GM12878 (cell line): ENCODE results near the gene KDM6B. TPM values are rescaled to one million over a fixed set of nuclear protein-coding genes. Genes with fewer than 3 reads are reported as not detected.

Experiments used
- ATAC-seq: fragments of 200-7000 bp; cut with Tn5 transposase; 3 replicates; pipeline ENCODE4 v1.9.1; 2020; ENCODE audit warnings: mild to moderate bottlenecking, moderate library complexity
- BruUV-seq: library from RNA; stranded (reverse); fragments of 400-500 nt; replicated peaks from 2 replicates; lab custom pipeline; 2021; lab: Mats Ljungman, UMichigan
- CTCF ChIA-PET: fragments of 300-600 bp; sonication (Branson Sonifier 250); formaldehyde crosslinking; extraction: SDS; loops from one replicate; lab custom pipeline; 2021; ENCODE audit warnings: inconsistent platforms; lab: Yijun Ruan, JAX
- POLR2A ChIA-PET: fragments of 350-600 bp; formaldehyde crosslinking; extraction: SDS; loops from one replicate; lab custom pipeline; 2021; ENCODE audit warnings: inconsistent platforms; lab: Charles Lee
- RAD21 ChIA-PET: fragments of 300-600 bp; sonication (Branson Sonifier 250); formaldehyde crosslinking; loops from one replicate; lab custom pipeline; 2023; ENCODE audit warnings: antibody characterized with exemption; ENCODE audit not compliant: unreplicated experiment; lab: Charles Lee
- SMC1A ChIA-PET: fragments of 300-600 bp; sonication (Branson Sonifier 250); formaldehyde crosslinking; loops from one replicate; lab custom pipeline; 2023; ENCODE audit not compliant: unreplicated experiment, uncharacterized antibody; lab: Charles Lee
- DNase-seq: peaks from one replicate; pipeline ENCODE4 v3.0.0-alpha.2; 2011; ENCODE audit warnings: low read depth, low spot score
- FAIRE-seq: peaks from 3 replicates; lab custom pipeline; 2011; peaks lifted over from hg19 to GRCh38; lab: Jason Lieb, UNC
- H2AFZ ChIP-seq: 2 replicates; pipeline ENCODE4 v1.6.0; 2011; ENCODE audit warnings: low read depth, low read length, control low read depth; ENCODE audit not compliant: control insufficient read depth
- H3K27ac ChIP-seq: 2 replicates; pipeline ENCODE4 v1.5.1; 2011; ENCODE audit warnings: control low read depth; ENCODE audit not compliant: control insufficient read depth, insufficient read depth
- H3K27me3 ChIP-seq, 2 experiments: replicated peaks in 1 of 2; 2 replicates each; pipeline versions ENCODE4 v1.6.0 to v1.6.1; 2011; ENCODE audit warnings: low read length in 1 of 2; ENCODE audit not compliant: control insufficient read depth in 2 of 2, insufficient read depth in 2 of 2
- H3K36me3 ChIP-seq, 2 experiments: 2 replicates each; pipeline ENCODE4 v1.5.1; 2011; ENCODE audit warnings: low read length in 1 of 2; ENCODE audit not compliant: control insufficient read depth in 2 of 2, insufficient read depth in 2 of 2
- H3K4me1 ChIP-seq: 2 replicates; pipeline ENCODE4 v1.6.1; 2011; ENCODE audit warnings: mild to moderate bottlenecking, low read length, moderate library complexity, mixed read lengths; ENCODE audit not compliant: control insufficient read depth, insufficient read depth
- H3K4me2 ChIP-seq: 2 replicates; pipeline ENCODE4 v1.6.0; 2011; ENCODE audit warnings: control low read depth; ENCODE audit not compliant: control insufficient read depth, insufficient read depth
- H3K4me3 ChIP-seq: fragments of 200-600 bp; sonication (generic); 2 replicates; pipeline ENCODE4 v1.5.1; 2016
- H3K79me2 ChIP-seq: 2 replicates; pipeline ENCODE4 v1.6.0; 2011; ENCODE audit warnings: low read length; ENCODE audit not compliant: control insufficient read depth, insufficient read depth
- H3K9ac ChIP-seq: 2 replicates; pipeline ENCODE4 v1.8.0; 2011; ENCODE audit warnings: low read length, control low read depth, mixed read lengths; ENCODE audit not compliant: control insufficient read depth, insufficient read depth
- H3K9me3 ChIP-seq: replicated peaks from 3 replicates; pipeline ENCODE4 v1.5.1; 2011; ENCODE audit warnings: mild to moderate bottlenecking, low read length; ENCODE audit not compliant: control insufficient read depth, insufficient read depth
- H4K20me1 ChIP-seq: 2 replicates; pipeline ENCODE4 v1.6.0; 2011; ENCODE audit not compliant: control insufficient read depth, insufficient read depth
- CBFB ChIP-seq: IDR thresholded peaks from 2 replicates; pipeline ENCODE4 v1.6.1; 2016; ENCODE audit warnings: antibody characterized with exemption, low read depth
- DPF2 ChIP-seq: fragments of 450-650 bp; IDR thresholded peaks from 2 replicates; pipeline ENCODE4 v1.6.1; 2017; ENCODE audit warnings: mild to moderate bottlenecking
- EP300 ChIP-seq, 2 experiments: fragments of 150-350 bp in 1 of 2; IDR thresholded peaks; 2 replicates each; pipeline ENCODE4 v1.6.1; 2011 to 2012; ENCODE audit warnings: low read depth in 2 of 2, low read length in 2 of 2, borderline replicate concordance in 1 of 2, improper control_type of control experiment in 1 of 2, inconsistent platforms in 1 of 2; ENCODE audit not compliant: control insufficient read depth in 1 of 2
- HCFC1 ChIP-seq: fragments of 150-350 bp; IDR thresholded peaks from 2 replicates; pipeline ENCODE4 v1.6.1; 2014; ENCODE audit warnings: low read length
- RBBP5 ChIP-seq: fragments of 200-600 bp; sonication (generic); conservative IDR thresholded peaks from 2 replicates; pipeline ENCODE4 v1.6.1; 2016
- RUNX3 ChIP-seq: IDR thresholded peaks from 2 replicates; pipeline ENCODE4 v1.6.1; 2012; ENCODE audit warnings: low read length, inconsistent platforms
- SP1 ChIP-seq: IDR thresholded peaks from one replicate; pipeline ENCODE4 v1.6.1; 2011; ENCODE audit warnings: low read depth, low read length
- ZBTB33 ChIP-seq: fragments of 450-650 bp; IDR thresholded peaks from 2 replicates; pipeline ENCODE4 v1.6.1; 2017; ENCODE audit warnings: mild to moderate bottlenecking
- ZNF24 ChIP-seq: fragments of 450-650 bp; IDR thresholded peaks from 2 replicates; pipeline ENCODE4 v1.6.1; 2017; ENCODE audit warnings: antibody characterized with exemption, mild to moderate bottlenecking
- WGBS: methylation state at CpG from one replicate; pipeline ENCODE4 v1.1.6; 2016; ENCODE audit warnings: low lambda C conversion rate; ENCODE audit not compliant: insufficient replicate concordance, insufficient coverage; ENCODE audit errors: missing lambda C conversion rate; 5-methylcytosine and 5-hydroxymethylcytosine counted together
- in situ Hi-C: fragments of 300-500 bp; cut with MboI; formaldehyde crosslinking; loops from 9 replicates; pipeline ENCODE4 v1.14.3; 2018; ENCODE audit warnings: mixed read lengths
- intact Hi-C: fragments of 100-400 bp; cut with micrococcal nuclease; formaldehyde crosslinking; loops from one replicate; pipeline ENCODE4 v1.14.2; 2022; ENCODE audit not compliant: unreplicated experiment
- polyA plus RNA-seq, 11 experiments: library from polyadenylated mRNA; depleted of rRNA in 4 of 11; unstranded in 6 of 11; stranded (reverse) in 5 of 11; fragments of >200 nt; fragmentation: Nextera tagmentation in 4 of 11; fragmentation: Illumina TruSeq in 1 of 11; extraction: Ambion mirVana in 4 of 11; extraction: Trizol in 1 of 11; gene quantifications; 1 replicate in 1 of 11; 2 replicates in 10 of 11; pipeline versions ENCODE4 v1.2.1 to v1.2.3, GENCODE V29; 2011 to 2016; ENCODE audit warnings: inconsistent platforms in 2 of 11, missing spikeins in 2 of 11, low read depth in 1 of 11
- total RNA-seq, 4 experiments: library from RNA; depleted of rRNA in 3 of 4; stranded (reverse); fragments of >200 nt in 3 of 4; fragmentation: Illumina TruSeq in 1 of 4; extraction: Trizol in 1 of 4; gene quantifications; 2 replicates each; pipeline versions ENCODE4 v1.2.1 to v1.2.3, GENCODE V29; 2013 to 2021
- TF ChIP-seq, protein P1 (sequence below): IDR thresholded peaks from 2 replicates; pipeline ENCODE4 v1.6.1; 2011; ENCODE audit warnings: low read depth, low read length, improper control_type of control experiment, borderline replicate concordance
- TF ChIP-seq, protein P2 (sequence below): fragments of 450-650 bp; IDR thresholded peaks from 2 replicates; pipeline ENCODE4 v1.6.1; 2016; ENCODE audit warnings: mild to moderate bottlenecking
- TF ChIP-seq, protein P3 (sequence below): IDR thresholded peaks from 2 replicates; pipeline ENCODE4 v1.6.1; 2012; ENCODE audit warnings: low read depth, low read length, improper control_type of control experiment
- TF ChIP-seq, protein P4 (sequence below): fragments of 450-650 bp; IDR thresholded peaks from 2 replicates; pipeline ENCODE4 v1.6.1; 2018; ENCODE audit warnings: mild to moderate bottlenecking, low read depth, moderate library complexity; ENCODE audit not compliant: partially characterized antibody

Gene KDM6B
- total and polyA plus RNA-seq, 10 of the 15 experiments (the other 5 are each of a cell fraction or from before 2014, with no cell fraction given): 0.05 to 33.5 (median 2.3) TPM

- Histone ChIP-seq H3K79me2 (peaks cover 10% of the 10 kb centered on the region), H3K27me3 (no peaks in the 10 kb centered on the region), H3K4me3 (peak overlapping the region; percentile 41; the same call in 1 of the 2 replicates), H4K20me1 (no peaks in the 10 kb centered on the region; the same call in 1 of the 2 replicates), H3K36me3 (peaks cover 12 to 24% of the 10 kb centered on the region in 2 experiments; a peak in 3 of 4 replicates), H2AFZ (peak overlapping the region; percentile 79), H3K4me1 (peaks cover 26% of the 10 kb centered on the region), H3K9me3 (no peaks in the 10 kb centered on the region), H3K9ac (no peak overlapping the region; the same call in 1 of the 2 replicates), H3K4me2 (peak overlapping the region; percentile 70), H3K27ac (no peak overlapping the region)
- ChIA-PET CTCF (interaction anchor here (1.0 to 3.3 kb wide), 8 partner anchors 14 to 137 kb away, joined by 3 to 47 read pairs (median 9); partner anchors contain the start of gene KDM6B), SMC1A (interaction anchor here (0.6 to 2.3 kb wide), 6 partner anchors 11 to 32 kb away, joined by 3 to 14 read pairs (median 6); partner anchors contain the start of gene KDM6B), RAD21 (interaction anchor here (0.9 to 2.1 kb wide), 6 partner anchors 10 to 108 kb away, joined by 3 to 27 read pairs (median 7); partner anchors contain the start of gene KDM6B), POLR2A (interaction anchor here (1.8 kb wide), 1 partner anchor 17 kb away, joined by 10 read pairs; no protein-coding TSS in a partner anchor)
- no TSS peak for BruUV-seq
- in situ Hi-C loops: no loop called here
- FAIRE-seq (peak; percentile 95), ATAC-seq (peak; percentile 90), DNase-seq (peak; percentile 73)
- 13% methylated on average over 60 of the region's 60 CpGs for WGBS
- intact Hi-C loops: loop anchor here (1.0 kb wide), 2 partner anchors 16 to 29 kb away; no protein-coding TSS in a partner anchor
- TF ChIP-seq, protein P1, sequence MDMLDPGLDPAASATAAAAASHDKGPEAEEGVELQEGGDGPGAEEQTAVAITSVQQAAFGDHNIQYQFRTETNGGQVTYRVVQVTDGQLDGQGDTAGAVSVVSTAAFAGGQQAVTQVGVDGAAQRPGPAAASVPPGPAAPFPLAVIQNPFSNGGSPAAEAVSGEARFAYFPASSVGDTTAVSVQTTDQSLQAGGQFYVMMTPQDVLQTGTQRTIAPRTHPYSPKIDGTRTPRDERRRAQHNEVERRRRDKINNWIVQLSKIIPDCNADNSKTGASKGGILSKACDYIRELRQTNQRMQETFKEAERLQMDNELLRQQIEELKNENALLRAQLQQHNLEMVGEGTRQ: no peak
- TF ChIP-seq RUNX3 (no peak), ZNF24 (no peak), ZBTB33 (peak; percentile 54; the same call in 1 of the 2 replicates), DPF2 (no peak; the same call in none of the 2 replicates), EP300 (IDR thresholded peaks at IDR 0.05; ENCODE audit: borderline replicate concordance in 1 of 2, control insufficient read depth in 1 of 2, low read depth in 2 of 2, low read length in 2 of 2) (no peak), HCFC1 (peak; percentile 33; the same call in 1 of the 2 replicates), SP1 (peak; percentile 78), RBBP5 (no peak), CBFB (no peak)
- TF ChIP-seq, protein P2, sequence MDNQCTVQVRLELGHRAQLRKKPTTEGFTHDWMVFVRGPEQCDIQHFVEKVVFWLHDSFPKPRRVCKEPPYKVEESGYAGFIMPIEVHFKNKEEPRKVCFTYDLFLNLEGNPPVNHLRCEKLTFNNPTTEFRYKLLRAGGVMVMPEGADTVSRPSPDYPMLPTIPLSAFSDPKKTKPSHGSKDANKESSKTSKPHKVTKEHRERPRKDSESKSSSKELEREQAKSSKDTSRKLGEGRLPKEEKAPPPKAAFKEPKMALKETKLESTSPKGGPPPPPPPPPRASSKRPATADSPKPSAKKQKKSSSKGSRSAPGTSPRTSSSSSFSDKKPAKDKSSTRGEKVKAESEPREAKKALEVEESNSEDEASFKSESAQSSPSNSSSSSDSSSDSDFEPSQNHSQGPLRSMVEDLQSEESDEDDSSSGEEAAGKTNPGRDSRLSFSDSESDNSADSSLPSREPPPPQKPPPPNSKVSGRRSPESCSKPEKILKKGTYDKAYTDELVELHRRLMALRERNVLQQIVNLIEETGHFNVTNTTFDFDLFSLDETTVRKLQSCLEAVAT: peak; percentile 77
- TF ChIP-seq, protein P3, sequence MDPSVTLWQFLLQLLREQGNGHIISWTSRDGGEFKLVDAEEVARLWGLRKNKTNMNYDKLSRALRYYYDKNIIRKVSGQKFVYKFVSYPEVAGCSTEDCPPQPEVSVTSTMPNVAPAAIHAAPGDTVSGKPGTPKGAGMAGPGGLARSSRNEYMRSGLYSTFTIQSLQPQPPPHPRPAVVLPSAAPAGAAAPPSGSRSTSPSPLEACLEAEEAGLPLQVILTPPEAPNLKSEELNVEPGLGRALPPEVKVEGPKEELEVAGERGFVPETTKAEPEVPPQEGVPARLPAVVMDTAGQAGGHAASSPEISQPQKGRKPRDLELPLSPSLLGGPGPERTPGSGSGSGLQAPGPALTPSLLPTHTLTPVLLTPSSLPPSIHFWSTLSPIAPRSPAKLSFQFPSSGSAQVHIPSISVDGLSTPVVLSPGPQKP: peak; percentile 38; the same call in 1 of the 2 replicates
- TF ChIP-seq, protein P4, sequence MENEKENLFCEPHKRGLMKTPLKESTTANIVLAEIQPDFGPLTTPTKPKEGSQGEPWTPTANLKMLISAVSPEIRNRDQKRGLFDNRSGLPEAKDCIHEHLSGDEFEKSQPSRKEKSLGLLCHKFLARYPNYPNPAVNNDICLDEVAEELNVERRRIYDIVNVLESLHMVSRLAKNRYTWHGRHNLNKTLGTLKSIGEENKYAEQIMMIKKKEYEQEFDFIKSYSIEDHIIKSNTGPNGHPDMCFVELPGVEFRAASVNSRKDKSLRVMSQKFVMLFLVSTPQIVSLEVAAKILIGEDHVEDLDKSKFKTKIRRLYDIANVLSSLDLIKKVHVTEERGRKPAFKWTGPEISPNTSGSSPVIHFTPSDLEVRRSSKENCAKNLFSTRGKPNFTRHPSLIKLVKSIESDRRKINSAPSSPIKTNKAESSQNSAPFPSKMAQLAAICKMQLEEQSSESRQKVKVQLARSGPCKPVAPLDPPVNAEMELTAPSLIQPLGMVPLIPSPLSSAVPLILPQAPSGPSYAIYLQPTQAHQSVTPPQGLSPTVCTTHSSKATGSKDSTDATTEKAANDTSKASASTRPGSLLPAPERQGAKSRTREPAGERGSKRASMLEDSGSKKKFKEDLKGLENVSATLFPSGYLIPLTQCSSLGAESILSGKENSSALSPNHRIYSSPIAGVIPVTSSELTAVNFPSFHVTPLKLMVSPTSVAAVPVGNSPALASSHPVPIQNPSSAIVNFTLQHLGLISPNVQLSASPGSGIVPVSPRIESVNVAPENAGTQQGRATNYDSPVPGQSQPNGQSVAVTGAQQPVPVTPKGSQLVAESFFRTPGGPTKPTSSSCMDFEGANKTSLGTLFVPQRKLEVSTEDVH: no peak
Measured at GRCh38 chr17:7851438-7852261, 17.6 kb downstream of the KDM6B start.
